Endothelial cell of umbilical vein (primary cell): ENCODE data around the gene PCDHA8. TPM values are rescaled to one million over a fixed set of nuclear protein-coding genes. Genes with fewer than 3 reads are reported as not detected.

Source experiments
- BruUV-seq: library from RNA; stranded (reverse); fragments of 400-500 nt; replicated peaks from 2 replicates; lab custom pipeline; 2021; lab: Mats Ljungman, UMichigan
- CTCF ChIA-PET: fragments of 300-600, 350-600 bp; sonication (Branson Sonifier 250); formaldehyde crosslinking; loops from one replicate; lab custom pipeline; 2021; ENCODE audit warnings: antibody characterized with exemption, inconsistent platforms; lab: Charles Lee
- POLR2A ChIA-PET: fragments of 300-600, 350-600 bp; sonication (Branson Sonifier 250); formaldehyde crosslinking; loops from one replicate; lab custom pipeline; 2021; ENCODE audit warnings: antibody characterized with exemption, inconsistent platforms; lab: Charles Lee
- DNase-seq: peaks from one replicate; pipeline ENCODE4 v3.0.0-alpha.2; 2011; ENCODE audit warnings: low read depth, low spot score
- FAIRE-seq: peaks from 2 replicates; lab custom pipeline; 2011; peaks lifted over from hg19 to GRCh38; lab: Jason Lieb, UNC
- H2AFZ ChIP-seq: 2 replicates; pipeline ENCODE4 v1.6.0; 2012; ENCODE audit warnings: low read depth, low read length, control low read depth, inconsistent platforms
- H3K27ac ChIP-seq: 2 replicates; pipeline ENCODE4 v1.5.1; 2011; ENCODE audit warnings: low read depth, mild to moderate bottlenecking, control low read depth, low read length, moderate library complexity; ENCODE audit not compliant: insufficient read depth
- H3K27me3 ChIP-seq, 2 experiments: 2 replicates each; pipeline versions ENCODE4 v1.6.0 to v1.6.1; 2011; ENCODE audit warnings: low read length in 2 of 2, mixed read lengths in 1 of 2; ENCODE audit not compliant: control insufficient read depth in 2 of 2, insufficient read depth in 2 of 2
- H3K36me3 ChIP-seq, 2 experiments: 2 replicates in 1 of 2; 3 replicates in 1 of 2; pipeline ENCODE4 v1.5.1; 2011; ENCODE audit warnings: low read length in 2 of 2, mild to moderate bottlenecking in 1 of 2, moderate library complexity in 1 of 2; ENCODE audit not compliant: control insufficient read depth in 2 of 2, insufficient read depth in 2 of 2; ENCODE audit errors: extremely low read depth in 1 of 2
- H3K4me1 ChIP-seq: 3 replicates; pipeline ENCODE4 v1.5.1; 2011; ENCODE audit warnings: mild to moderate bottlenecking, low read length; ENCODE audit not compliant: control insufficient read depth, insufficient read depth; ENCODE audit errors: extremely low read depth
- H3K4me2 ChIP-seq: 2 replicates; pipeline ENCODE4 v1.6.1; 2011; ENCODE audit warnings: low read length, control low read depth, mixed read lengths; ENCODE audit not compliant: insufficient read depth
- H3K4me3 ChIP-seq, 3 experiments: fragments of 200-600 bp in 1 of 3; sonication (generic), shearing (Covaris generic) in 1 of 3; replicated peaks in 1 of 3; 2 replicates each; pipeline ENCODE4 v1.5.1; 2011 to 2016; ENCODE audit warnings: control low read depth in 3 of 3, low read length in 3 of 3, mild to moderate bottlenecking in 2 of 3, inconsistent platforms in 1 of 3, low read depth in 1 of 3, moderate library complexity in 1 of 3; ENCODE audit not compliant: insufficient read depth in 1 of 3
- H3K79me2 ChIP-seq: 2 replicates; pipeline ENCODE4 v1.6.0; 2012; ENCODE audit warnings: low read length, inconsistent platforms; ENCODE audit not compliant: control insufficient read depth, insufficient read depth
- H3K9ac ChIP-seq: replicated peaks from 2 replicates; pipeline ENCODE3; 2011; ENCODE audit warnings: low read length, control low read depth; ENCODE audit not compliant: insufficient read depth; ENCODE audit errors: extremely low read depth
- H3K9me1 ChIP-seq: replicated peaks from 3 replicates; pipeline ENCODE4 v1.6.0; 2011; ENCODE audit warnings: mild to moderate bottlenecking, low read length; ENCODE audit not compliant: control insufficient read depth, insufficient read depth; ENCODE audit errors: extremely low read depth
- H3K9me3 ChIP-seq: replicated peaks from 2 replicates; pipeline ENCODE4 v1.5.1; 2012; ENCODE audit warnings: low read length, inconsistent platforms; ENCODE audit not compliant: control insufficient read depth, insufficient read depth
- H4K20me1 ChIP-seq: replicated peaks from 2 replicates; pipeline ENCODE3; 2011; ENCODE audit warnings: mild to moderate bottlenecking, low read length; ENCODE audit not compliant: control insufficient read depth, insufficient read depth; ENCODE audit errors: extremely low read depth
- GATA2 ChIP-seq: IDR thresholded peaks from 2 replicates; pipeline ENCODE4 v1.7.0; 2011; ENCODE audit warnings: low read depth, mild to moderate bottlenecking, moderate library complexity, mixed read lengths, low read length; ENCODE audit not compliant: insufficient read length, insufficient read depth
- JUN ChIP-seq: IDR thresholded peaks from 2 replicates; pipeline ENCODE4 v1.6.1; 2011; ENCODE audit warnings: borderline replicate concordance, low read depth; ENCODE audit not compliant: insufficient read length, insufficient read depth
- MYC ChIP-seq: IDR thresholded peaks from one replicate; pipeline ENCODE4 v1.6.1; 2011; ENCODE audit warnings: mild to moderate bottlenecking, low read depth, low read length
- POLR2A ChIP-seq: IDR thresholded peaks from 2 replicates; pipeline ENCODE4 v1.6.1; 2012; ENCODE audit warnings: low read depth, mild to moderate bottlenecking, control low read depth, low read length
- POLR2AphosphoS5 ChIP-seq: IDR thresholded peaks from 2 replicates; pipeline ENCODE4 v1.6.1; 2012; ENCODE audit warnings: low read depth, mild to moderate bottlenecking, control low read depth, low read length, moderate library complexity; ENCODE audit not compliant: insufficient read depth
- dilution Hi-C: fragments of 300-500 bp; cut with MboI; formaldehyde crosslinking; loops from one replicate; pipeline ENCODE4 v1.15.0; 2019; ENCODE audit warnings: low sequenced_read_pairs; ENCODE audit not compliant: extremely low pct_ligation_motif_present
- intact Hi-C: fragments of 100-400 bp; cut with micrococcal nuclease; formaldehyde crosslinking; loops from one replicate; pipeline ENCODE4 v1.10.0; 2022
- polyA plus RNA-seq, 4 experiments: library from polyadenylated mRNA; depleted of rRNA in 3 of 4; stranded (reverse) in 3 of 4; unstranded in 1 of 4; fragments of >200 nt; gene quantifications; 2 replicates each; pipeline versions ENCODE4 v1.2.1 to v1.2.3, GENCODE V29; 2011 to 2012; ENCODE audit warnings: missing spikeins in 1 of 4
- total RNA-seq: library from RNA; stranded (reverse); gene quantifications from 2 replicates; pipeline ENCODE4 v1.2.3, GENCODE V29; 2021
- TF ChIP-seq, protein P1 (sequence below), 2 donors: IDR thresholded peaks; 1 replicate in 1 of 2; 2 replicates in 1 of 2; pipeline ENCODE4 v1.5.1; 2011; ENCODE audit warnings: low read length in 2 of 2, mild to moderate bottlenecking in 2 of 2, moderate library complexity in 2 of 2, control low read depth in 1 of 2, inconsistent platforms in 1 of 2, low read depth in 1 of 2; ENCODE audit not compliant: insufficient read depth in 1 of 2; ENCODE audit errors: extremely low read depth in 1 of 2
- TF ChIP-seq, protein P2 (sequence below): IDR thresholded peaks from 2 replicates; pipeline ENCODE4 v1.6.1; 2011; ENCODE audit not compliant: insufficient read depth, insufficient read length

Gene PCDHA8
- total and polyA plus RNA-seq, 2 donors (not counting 3 experiments of a cell fraction or from before 2014, with no cell fraction given) = not detected

DNA sequence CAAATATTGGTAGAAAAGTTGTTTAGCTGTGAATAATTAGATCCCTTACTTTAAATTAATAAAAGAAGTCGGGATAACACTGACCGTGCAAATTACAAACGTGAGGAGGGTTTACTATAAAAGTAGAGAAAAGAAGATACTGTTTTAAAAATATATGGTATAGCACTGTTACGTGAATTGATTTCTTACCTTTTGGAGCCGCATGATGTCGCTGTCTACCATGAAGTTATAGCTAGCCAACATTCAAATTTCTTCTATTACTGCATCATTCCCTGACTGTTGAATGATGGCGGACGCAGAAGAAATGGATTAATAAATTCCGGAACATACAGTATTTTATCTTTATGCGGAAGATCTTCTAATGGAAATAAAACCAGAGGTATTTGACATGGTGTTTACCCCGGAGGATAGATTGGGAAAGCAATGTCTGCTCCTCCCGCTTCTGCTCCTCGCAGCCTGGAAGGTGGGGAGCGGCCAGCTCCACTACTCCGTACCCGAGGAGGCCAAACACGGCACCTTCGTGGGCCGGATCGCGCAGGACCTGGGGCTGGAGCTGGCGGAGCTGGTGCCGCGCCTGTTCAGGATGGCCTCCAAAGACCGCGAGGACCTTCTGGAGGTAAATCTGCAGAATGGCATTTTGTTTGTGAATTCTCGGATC, 13.2 kb upstream of the PCDHA8 start, which contains the start of gene PCDHA6:
Gene PCDHA6, plus strand, starts transcription at position 257 of the 658 bp plus-strand sequence. Its CDS starts 132 bp downstream, at position 389.
- no peaks in the 10 kb centered on the region for H3K79me2 ChIP-seq
- no peaks in the 10 kb centered on the region for H3K4me1 ChIP-seq
- CTCF ChIA-PET = interaction anchor here (0.8 to 1.4 kb wide), 2 partner anchors 20 to 42 kb away, joined by 3 to 4 read pairs; partner anchors contain the start of gene PCDHA1
- FAIRE-seq (no peak), DNase-seq (peak; percentile 4)
- TF ChIP-seq, protein P1, sequence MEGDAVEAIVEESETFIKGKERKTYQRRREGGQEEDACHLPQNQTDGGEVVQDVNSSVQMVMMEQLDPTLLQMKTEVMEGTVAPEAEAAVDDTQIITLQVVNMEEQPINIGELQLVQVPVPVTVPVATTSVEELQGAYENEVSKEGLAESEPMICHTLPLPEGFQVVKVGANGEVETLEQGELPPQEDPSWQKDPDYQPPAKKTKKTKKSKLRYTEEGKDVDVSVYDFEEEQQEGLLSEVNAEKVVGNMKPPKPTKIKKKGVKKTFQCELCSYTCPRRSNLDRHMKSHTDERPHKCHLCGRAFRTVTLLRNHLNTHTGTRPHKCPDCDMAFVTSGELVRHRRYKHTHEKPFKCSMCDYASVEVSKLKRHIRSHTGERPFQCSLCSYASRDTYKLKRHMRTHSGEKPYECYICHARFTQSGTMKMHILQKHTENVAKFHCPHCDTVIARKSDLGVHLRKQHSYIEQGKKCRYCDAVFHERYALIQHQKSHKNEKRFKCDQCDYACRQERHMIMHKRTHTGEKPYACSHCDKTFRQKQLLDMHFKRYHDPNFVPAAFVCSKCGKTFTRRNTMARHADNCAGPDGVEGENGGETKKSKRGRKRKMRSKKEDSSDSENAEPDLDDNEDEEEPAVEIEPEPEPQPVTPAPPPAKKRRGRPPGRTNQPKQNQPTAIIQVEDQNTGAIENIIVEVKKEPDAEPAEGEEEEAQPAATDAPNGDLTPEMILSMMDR (IDR thresholded peaks at IDR 0.05; ENCODE audit: extremely low read depth in 1 of 2, insufficient read depth in 1 of 2, low read depth in 1 of 2, low read length in 2 of 2) = peak in 1 of 2 donors; percentile 4
- no peak for TF ChIP-seq POLR2A
- H3K9me1 ChIP-seq = no peaks in the 10 kb centered on the region
- H3K9me3 ChIP-seq = no peaks in the 10 kb centered on the region
- H2AFZ ChIP-seq = no peak within 1 kb of the TSS
- no TSS peak for BruUV-seq
- intact Hi-C loops (no loop called here), dilution Hi-C loops (no loop called here)
- no peaks in the 10 kb centered on the region for H3K36me3 ChIP-seq
- H3K9ac ChIP-seq = no peak within 1 kb of the TSS
- no peaks in the 10 kb centered on the region for H3K27me3 ChIP-seq
- no peak within 1 kb of the TSS for H3K4me3 ChIP-seq
- POLR2A ChIA-PET = no interaction called here
- no peak within 1 kb of the TSS for H3K4me2 ChIP-seq
- no peak within 1 kb of the TSS for H3K27ac ChIP-seq
- no peaks in the 10 kb centered on the region for H4K20me1 ChIP-seq

DNA sequence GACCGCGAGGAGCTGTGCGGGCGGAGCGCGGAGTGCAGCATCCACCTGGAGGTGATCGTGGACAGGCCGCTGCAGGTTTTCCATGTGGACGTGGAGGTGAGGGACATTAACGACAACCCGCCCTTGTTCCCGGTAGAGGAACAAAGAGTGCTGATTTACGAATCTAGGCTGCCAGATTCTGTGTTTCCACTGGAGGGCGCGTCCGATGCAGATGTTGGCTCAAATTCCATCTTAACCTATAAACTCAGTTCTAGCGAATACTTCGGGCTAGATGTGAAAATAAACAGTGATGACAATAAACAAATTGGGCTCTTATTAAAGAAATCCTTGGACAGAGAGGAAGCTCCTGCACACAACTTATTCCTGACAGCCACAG, 12.6 kb upstream of the PCDHA8 start:
- no peak overlapping the region for H3K9ac ChIP-seq
- no peaks in the 10 kb centered on the region for H3K9me1 ChIP-seq
- FAIRE-seq (no peak), DNase-seq (no peak)
- H2AFZ ChIP-seq = no peak overlapping the region
- TF ChIP-seq, protein P2, sequence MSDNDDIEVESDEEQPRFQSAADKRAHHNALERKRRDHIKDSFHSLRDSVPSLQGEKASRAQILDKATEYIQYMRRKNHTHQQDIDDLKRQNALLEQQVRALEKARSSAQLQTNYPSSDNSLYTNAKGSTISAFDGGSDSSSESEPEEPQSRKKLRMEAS = no peak
- TF ChIP-seq, protein P1 (IDR thresholded peaks at IDR 0.05; ENCODE audit: extremely low read depth in 1 of 2, insufficient read depth in 1 of 2, low read depth in 1 of 2, low read length in 2 of 2) = no peak
- TF ChIP-seq GATA2 (no peak), POLR2AphosphoS5 (no peak), POLR2A (no peak), MYC (no peak), JUN (no peak)
- H3K4me1 ChIP-seq = no peaks in the 10 kb centered on the region
- CTCF ChIA-PET = interaction anchor here (0.8 to 1.4 kb wide), 2 partner anchors 19 to 43 kb away, joined by 3 to 4 read pairs; partner anchors contain the start of gene PCDHA1
- no peaks in the 10 kb centered on the region for H4K20me1 ChIP-seq
- H3K27ac ChIP-seq = no peak overlapping the region
- H3K4me2 ChIP-seq = no peak overlapping the region
- no peak overlapping the region for H3K4me3 ChIP-seq
- BruUV-seq = no TSS peak
- POLR2A ChIA-PET = no interaction called here
- dilution Hi-C loops = no loop called here
- intact Hi-C loops = no loop called here
- no peaks in the 10 kb centered on the region for H3K79me2 ChIP-seq
- no peaks in the 10 kb centered on the region for H3K27me3 ChIP-seq
- no peaks in the 10 kb centered on the region for H3K36me3 ChIP-seq
- no peaks in the 10 kb centered on the region for H3K9me3 ChIP-seq
